GM19351 (cell line): ENCODE data around the gene SMG1.

ENCODE experiments used
- ATAC-seq: cut with Tn5 transposase; IDR thresholded peaks from one replicate; pipeline ENCODE4 v1.9.1; 2021; ENCODE audit warnings: mild to moderate bottlenecking, moderate library complexity; ENCODE audit not compliant: unreplicated experiment

SMG1 gene

GRCh38 chr16:18855196-18855595 lies 71.0 kb downstream of the SMG1 start:
- ATAC-seq = no peak

GRCh38 chr16:18853694-18854093 lies 72.5 kb downstream of the SMG1 start:
- ATAC-seq = no peak

DNA sequence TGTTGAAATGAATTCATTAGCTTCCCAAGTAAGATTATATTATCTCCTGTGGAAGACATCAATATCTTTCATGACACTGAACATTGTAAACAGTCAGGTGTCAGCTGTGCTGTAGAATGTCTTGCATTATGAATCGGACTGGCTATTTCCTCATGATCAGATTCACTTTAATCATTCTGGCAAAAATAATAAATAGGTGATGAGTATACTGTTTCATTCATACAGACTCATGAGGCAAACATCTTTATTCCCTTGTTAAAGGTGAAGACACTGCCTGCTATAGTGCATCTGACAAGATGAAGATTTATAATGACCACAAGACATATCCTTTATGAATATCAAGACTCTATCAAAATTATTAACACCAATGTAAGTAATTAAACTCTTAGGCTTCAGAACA lies 73.6 kb downstream of the SMG1 start:
- no peak for ATAC-seq

DNA sequence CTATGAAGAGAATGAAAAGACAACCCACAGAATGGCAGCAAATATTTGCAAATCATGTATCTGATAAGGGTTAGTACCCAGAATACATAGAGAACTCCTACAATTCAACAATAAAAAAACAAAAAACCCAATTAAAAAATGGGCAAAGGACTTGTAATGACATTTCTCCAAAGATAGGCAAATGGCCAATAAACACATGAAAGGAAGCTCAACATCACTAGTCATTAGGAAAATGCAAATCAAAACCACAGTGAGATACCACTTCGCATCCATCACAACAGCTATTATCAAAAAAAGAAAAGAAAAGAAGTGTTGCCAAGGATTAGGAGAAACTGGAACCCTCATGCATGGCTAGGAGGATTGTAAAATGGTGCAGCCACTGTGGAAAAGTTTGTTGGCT lies 79.8 kb downstream of the SMG1 start:
- no peak for ATAC-seq

DNA sequence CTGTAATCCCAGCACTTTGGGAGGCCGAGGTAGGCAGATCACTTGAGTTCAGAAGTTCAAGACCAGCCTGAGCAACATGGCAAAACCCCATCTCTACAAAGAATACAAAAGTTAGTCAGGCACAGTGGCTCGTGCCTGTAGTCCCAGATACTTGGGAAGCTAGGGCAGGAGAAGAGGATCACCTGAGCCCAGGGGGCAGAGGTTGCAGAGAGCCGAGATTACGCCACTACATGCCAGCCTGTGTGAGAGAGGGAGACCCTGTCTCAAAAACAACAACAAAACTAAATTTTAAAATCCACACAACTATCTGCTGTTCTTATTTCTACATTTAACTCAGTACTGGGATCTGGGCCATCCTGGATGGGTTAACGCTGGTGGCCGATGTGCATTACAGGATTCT lies 83.6 kb downstream of the SMG1 start:
- no peak for ATAC-seq

DNA sequence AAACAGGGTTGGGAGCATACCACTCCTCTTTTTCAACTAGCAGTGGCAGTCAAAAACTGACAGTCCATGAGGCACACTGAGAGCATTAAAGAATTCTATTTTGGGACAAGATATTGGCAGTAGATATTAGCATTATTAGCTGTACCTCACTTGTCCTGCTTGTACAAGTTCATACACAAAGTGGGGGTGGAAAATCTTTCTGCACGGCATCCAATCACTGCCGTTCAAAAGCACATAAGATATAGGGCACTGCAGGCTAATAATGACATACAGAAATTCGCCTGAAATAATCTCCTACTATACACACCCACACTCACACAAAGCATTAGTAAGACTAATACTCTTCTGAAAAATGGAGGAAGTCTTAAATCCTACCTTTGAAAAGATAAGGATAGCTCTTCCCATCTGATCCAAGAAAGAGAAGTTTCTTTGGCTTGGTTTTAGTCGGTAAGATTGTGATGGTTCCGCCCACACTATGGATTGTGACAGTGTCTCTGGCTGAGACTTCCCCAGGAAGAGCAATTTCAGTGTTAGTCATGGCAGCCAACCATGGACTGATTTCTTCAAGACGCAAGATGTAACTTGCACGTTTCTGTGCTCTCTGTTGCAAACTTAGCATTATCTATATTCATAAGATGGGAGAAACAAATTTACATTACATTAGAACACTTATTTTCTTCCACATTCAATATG lies 84.2 kb downstream of the SMG1 start:
- ATAC-seq = no peak

DNA sequence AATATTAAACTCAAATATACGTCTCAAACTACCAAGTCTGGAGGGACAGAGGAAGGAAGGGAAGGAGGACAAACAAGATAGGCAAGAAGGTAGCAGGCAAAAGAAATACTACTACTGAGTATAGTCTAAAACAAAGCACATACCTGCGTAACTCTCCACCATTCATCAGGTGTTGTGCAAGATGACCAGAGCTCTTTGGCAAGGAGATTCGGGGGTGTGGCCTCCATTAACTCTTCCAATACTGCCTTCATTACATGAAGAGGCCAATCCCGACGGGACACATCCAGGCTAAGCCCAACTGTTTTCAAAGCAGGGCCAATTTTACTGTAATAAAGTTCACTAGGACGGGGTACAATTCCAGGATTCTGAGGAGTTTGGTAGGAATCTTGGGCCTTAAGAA lies 86.7 kb downstream of the SMG1 start:
- ATAC-seq = no peak

DNA sequence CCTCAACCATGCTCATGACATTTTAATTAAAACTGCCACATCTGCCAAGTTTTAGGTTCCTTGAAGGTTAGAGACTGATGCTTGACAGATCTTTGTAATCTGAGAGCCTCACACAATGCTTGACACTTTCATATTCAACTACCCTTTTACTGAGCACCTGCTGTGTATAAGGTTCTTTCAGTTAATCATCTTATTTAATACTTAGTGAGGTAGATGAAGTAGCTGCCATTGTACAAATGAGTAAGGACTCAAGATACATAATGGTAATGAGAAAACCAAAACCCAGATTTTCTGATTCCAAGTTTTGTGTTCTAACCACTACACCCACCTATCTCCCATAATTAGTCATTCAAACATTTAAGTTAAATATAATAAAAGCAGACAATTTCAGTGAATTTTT lies 89.5 kb downstream of the SMG1 start:
- ATAC-seq = no peak

DNA sequence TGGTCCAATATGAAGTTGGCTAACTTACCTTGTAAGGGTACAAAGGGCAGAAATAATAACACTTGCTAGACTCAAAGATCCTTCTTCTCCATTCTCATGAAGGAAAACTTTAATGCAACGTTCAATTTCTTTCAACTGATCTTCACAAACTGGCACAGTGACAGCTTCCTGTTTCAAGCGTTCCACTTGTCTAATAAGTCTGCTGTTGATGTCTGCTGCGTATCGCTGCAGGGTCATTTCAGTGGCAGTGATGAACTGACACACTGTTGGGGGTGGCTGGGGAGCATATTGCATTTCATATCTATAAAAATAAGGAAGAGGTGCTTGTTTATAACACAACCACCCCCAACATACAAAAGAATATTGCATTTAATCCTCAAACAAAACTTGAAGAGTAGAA lies 91.3 kb downstream of the SMG1 start:
- no peak for ATAC-seq

GRCh38 chr16:18833707-18834505 lies 92.3 kb downstream of the SMG1 start:
- no peak for ATAC-seq

DNA sequence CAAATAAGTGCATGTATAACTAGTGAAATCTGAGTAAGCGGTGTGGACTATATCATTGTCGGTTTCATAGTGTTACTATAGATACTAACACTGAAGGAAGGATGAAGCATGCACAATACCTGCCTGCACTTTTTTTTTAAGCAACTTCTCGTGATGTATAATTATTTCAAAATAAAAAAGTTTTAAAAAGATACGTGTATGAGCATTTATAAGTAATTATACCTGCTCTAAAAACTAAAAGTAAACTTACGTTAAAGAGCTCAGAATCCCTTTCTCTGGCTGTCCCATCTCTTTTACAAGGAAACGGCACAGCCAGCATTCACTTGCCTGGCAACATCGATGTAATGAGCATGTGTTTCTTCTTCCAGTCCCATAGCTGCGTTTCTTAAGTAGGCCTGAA lies 93.6 kb downstream of the SMG1 start:
- ATAC-seq = no peak

DNA sequence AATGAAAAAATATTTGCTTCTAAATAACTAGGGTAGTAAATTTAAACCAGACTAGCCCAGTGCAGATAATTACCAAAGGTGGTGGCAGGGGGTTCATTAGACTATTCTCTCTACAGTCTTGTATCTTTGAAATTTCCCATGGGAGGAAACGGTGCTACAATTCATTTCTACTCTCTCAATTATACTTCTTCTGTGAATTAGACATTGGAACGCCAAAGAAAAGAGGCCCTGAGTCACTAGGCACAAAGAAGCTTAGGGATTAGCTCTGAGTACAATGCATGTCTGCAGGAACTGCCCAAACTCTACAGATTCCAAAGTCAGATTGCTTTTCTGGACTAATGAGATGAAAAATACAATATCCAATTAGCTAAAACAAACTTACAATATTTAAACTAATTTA lies 94.2 kb downstream of the SMG1 start:
- ATAC-seq = no peak

DNA sequence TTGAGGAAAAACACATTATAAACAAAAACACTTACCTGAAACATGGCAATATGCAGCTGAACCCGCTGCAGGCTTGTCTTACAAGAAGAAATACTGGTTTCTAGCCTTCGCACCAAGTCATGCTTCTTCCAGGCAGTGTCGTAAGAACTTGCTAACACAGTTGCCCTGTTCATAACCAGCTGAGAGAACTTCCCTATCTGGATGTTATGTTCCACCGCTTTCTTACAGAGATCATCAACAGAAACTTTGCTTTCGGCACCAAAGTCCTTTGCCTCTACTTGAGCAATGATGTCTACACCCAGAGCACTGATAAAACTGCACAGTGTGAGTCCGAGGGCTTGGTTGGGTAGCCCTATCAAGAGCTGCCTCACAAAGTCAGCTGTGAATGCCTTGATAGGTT lies 97.0 kb downstream of the SMG1 start:
- no peak for ATAC-seq

- ATAC-seq = no peak
These were observed 98.3 kb downstream of the SMG1 start for GRCh38 chr16:18827890-18828289.

DNA sequence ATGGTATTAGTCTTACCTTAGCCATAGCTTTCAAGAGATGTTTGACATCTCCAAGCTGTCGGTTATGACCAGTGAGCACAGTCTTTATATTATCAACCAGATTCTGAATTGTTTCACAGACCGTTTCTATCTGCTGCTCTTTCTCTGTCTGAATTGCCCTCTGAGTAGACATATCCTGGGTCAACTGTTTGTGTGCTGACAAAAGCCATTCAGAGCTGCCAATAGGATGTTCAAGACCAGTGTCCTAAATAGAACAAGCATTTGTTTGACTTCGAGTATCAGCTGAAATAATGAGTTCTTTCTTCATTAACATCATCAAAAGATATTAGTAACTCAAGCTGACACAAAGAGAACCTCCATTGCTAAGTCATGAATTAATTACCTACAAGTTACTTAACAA lies 109.9 kb downstream of the SMG1 start:
- no peak for ATAC-seq

- ATAC-seq = no peak
These were observed 114.3 kb downstream of the SMG1 start for GRCh38 chr16:18811925-18812324.

- no peak for ATAC-seq
These were observed 117.0 kb downstream of the SMG1 start for GRCh38 chr16:18809165-18809564.

DNA sequence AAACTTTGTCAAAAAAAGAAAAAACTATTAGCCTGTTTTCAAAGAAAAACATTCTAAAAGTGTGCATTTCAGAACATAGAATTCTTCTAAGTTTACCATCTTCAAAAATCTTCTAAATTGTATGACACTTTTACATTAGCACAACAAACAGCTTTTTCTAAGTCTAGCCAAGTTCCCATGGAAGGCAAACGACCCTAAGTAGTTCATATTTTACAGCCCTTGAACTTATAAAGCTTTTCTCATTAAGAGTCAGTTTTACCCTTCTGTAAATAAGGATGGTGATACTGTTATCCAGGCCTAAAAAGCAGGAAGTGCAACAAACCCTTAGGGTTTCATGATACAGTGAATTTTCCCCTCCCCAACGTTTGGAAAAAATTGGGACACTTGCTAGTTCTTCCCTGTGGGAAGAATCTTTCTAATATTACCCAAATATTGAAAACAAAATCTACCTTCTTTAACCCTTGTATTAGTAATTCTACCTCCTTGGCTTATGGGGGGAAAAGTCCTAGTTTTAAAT lies 120.9 kb downstream of the SMG1 start:
- no peak for ATAC-seq

DNA sequence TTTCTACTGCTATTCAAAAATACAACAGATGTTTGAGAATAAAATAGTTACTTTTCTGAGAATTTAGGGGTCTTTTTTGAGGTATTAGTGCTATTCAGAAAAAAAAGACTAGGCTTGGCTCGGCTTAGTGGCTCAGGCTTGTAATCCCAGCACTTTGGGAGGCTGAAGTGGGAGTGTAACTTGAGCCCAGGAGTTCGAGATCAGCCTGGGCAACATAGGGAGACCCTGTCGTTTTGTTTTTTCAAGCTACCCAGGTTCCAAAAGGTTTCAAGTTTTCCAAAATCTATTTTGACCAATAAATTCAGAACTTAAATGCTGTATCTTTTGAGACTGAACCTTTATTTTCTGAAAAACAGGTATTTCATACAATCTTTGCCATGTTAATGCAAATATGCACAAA lies 121.7 kb downstream of the SMG1 start:
- ATAC-seq = no peak

- no peak for ATAC-seq
These were observed 122.4 kb downstream of the SMG1 start for GRCh38 chr16:18803569-18804462.

- no peak for ATAC-seq
These were observed 123.4 kb downstream of the SMG1 start for GRCh38 chr16:18802767-18803343.
